Raji (cell line): ENCODE data around the gene TRUB2.
A peak's percentile ranks its signal among the peaks of the same experiment; 100 is the strongest.

Experiments
- POLR2A ChIP-seq: IDR thresholded peaks from 2 replicates; pipeline ENCODE4 v1.6.1; 2011; ENCODE audit warnings: low read depth, low read length, control low read depth; ENCODE audit not compliant: insufficient read depth

The TRUB2 gene

DNA sequence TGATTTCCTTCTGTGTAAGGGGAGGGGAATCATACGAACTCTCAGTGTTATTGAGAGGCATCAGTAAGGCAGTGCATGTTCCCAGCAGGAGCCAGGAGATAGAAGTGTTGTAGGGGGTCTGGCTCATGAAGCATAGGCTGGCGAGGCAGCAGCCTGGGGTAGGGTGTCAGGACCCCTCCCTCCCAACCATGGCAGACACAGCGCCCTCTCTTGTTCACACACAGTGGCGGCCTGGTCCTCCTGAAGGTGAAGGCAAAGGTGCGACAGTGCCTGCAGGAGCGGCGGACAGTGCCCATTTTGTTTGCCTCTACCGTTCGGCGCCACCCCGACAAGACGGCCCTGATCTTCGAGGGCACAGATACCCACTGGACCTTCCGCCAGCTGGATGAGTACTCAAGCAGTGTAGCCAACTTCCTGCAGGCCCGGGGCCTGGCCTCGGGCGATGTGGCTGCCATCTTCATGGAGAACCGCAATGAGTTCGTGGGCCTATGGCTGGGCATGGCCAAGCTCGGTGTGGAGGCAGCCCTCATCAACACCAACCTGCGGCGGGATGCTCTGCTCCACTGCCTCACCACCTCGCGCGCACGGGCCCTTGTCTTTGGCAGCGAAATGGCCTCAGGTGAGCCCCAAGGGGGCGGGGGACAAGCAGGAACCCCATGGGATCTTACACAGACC is 22.8 kb upstream of the TRUB2 start:
- TF ChIP-seq POLR2A: no peak

DNA sequence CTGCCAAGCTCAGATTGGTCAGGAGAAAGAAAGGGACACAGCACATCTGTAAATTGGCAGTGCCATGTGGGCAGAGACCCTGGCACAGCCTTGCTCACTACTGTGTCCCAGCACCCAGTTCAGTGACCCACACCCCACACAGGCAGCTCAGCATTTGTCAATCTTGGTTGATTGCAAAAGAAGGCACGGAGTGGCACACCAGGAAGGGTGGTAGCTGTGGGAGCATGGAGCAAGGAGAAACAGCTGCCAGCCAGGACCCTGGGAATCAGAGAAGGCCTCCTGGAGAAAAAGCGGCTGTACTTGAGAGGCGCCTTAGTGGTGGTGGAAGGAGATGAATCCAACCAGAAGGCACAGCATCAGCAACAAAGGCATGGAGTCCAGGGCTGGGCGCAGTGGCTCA is 21.6 kb upstream of the TRUB2 start:
- TF ChIP-seq POLR2A: no peak

DNA sequence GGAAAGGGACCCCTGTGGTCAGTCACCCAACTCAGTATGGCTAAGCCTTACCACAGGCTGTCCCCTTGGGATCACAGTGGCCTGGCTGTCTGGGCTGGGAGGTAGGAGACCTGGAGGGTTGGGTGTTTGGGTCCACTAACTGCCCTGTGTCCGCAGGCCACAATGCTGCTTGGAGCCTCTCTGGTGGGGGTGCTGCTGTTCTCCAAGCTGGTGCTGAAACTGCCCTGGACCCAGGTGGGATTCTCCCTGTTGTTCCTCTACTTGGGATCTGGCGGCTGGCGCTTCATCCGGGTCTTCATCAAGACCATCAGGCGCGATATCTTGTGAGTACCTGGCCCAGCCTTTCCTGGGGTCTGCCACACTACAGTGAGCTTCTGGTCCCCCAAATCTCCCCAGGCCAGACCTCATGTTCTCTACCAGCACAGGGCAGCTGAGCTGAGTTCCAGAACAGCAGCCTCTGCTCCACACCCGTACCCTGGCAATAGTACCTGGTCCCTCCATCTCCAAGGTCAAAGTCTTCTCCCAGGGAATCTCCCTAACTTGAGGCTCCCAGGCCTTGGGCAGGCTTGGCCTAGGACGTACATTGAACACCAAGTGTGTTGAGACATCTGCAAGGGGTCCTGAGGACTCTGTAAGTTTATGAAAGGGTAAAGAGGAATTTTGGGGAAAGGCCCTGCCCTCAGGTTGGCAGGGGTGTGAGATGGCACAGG is 20.9 kb upstream of the TRUB2 start:
- TF ChIP-seq POLR2A: no peak

DNA sequence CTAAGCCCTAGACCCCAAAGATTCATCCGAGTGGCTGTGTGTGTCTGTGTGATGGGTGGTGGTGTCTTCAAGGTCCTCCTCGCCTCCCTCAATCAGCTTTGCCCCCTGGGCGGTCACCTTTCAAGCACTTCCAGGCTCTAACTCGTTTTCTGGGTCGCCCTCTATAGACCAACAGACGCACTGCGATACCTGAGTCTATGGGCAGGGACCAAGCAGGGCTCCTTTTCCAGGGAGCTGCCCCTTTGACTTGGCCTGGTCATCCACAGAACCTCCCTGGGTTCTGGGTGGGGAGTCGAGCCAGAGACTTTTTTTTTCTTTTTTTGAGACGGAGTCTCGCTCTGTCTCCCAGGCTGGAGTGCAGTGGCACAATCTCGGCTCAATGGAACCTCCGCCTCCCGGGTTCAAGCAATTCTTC is 19.2 kb upstream of the TRUB2 start:
- TF ChIP-seq POLR2A: peak; percentile 59

GRCh38 chr9:128340691-128341434 is 18.6 kb upstream of the TRUB2 start:
- no peak; the same call in 1 of the 2 replicates for TF ChIP-seq POLR2A

DNA sequence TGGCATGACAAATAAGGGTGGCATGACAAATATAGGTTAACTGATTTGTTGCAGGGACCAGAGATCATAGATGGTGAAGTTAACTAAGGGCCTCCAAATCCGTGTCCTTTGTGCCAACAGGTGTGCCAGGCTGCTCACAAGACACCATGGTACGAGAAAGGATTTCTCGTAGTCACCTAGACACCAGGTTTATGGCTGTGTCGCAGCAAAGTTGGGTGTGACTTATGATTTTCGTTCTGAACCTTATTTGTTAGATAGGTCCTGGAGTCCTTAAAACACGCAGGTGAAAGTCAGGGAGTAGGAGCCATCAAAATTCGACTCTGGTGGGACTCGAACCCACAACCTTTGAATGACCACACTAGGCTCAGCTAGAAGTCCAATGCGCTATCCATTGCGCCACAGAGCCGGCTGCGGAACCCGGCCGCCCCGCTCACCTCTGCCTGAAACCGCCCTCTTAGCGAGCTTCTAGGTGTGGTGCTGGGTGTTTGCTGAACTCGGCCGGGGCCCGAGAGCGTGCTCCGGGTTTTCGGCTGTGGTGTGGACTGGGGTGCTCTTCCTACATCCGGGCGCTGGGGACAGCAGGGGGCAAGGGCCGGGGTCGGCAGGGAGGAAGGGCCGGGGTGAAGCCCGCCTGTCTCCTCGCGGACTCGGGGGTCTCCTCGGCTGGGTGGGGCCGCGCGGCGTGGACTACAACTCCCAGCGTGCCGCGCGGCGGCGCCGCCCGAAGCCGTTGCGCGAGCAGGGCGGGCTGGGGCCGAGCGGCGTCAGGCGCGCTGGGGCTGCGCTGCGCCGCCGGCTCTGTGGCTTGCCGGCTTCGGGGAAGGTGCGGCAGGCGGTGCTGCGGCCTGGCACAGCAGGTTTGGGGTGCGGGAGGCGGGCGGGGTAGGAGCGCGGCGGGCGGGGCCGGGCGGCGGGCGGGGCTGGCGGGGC is 17.8 kb upstream of the TRUB2 start, which contains the start of gene SLC27A4:
Gene SLC27A4, plus strand, starts transcription at position 767 of the 930 bp plus-strand sequence. CDS start 2,606 bp downstream, outside the sequence.
- TF ChIP-seq POLR2A: peak; percentile 61

DNA sequence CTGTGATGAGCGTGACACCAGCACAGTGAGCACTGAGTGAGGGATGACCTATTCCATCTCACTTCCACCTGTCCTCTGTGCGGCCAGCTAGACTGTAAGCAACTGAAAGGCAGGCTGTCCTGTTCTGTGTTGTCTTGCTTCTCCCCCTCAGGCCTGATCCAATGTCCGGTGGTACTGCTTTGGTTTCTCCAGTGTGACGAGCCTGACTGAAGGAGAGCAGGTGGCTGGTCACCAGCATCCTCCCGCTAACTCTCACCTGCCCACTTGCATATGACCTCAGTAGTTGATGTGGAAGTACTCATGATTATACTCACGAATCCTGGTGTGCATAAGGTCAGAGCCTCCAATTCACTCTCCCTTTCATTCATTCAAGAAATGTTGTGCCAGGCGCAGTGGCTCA is 15.7 kb upstream of the TRUB2 start:
- TF ChIP-seq POLR2A: no peak

DNA sequence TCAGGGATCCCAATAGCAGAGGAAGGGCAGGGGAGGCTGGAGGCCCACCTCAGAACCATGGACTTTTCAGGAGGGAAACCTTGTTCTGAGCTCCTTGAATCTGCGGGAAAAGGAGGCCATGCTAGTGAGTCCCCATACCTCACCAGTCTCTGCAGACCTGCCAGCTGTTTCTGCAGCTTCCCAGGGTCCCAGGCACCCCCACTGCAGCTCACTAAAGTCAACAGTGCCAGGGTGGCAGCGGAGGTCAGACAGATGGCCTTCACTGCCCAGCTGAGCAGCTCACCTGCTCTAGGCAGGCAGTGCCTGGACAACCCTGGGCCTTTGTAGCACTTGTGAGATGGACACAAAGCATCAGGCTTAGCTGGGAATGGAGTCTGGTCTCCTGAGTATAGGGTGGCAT is 13.7 kb upstream of the TRUB2 start:
- no peak for TF ChIP-seq POLR2A

DNA sequence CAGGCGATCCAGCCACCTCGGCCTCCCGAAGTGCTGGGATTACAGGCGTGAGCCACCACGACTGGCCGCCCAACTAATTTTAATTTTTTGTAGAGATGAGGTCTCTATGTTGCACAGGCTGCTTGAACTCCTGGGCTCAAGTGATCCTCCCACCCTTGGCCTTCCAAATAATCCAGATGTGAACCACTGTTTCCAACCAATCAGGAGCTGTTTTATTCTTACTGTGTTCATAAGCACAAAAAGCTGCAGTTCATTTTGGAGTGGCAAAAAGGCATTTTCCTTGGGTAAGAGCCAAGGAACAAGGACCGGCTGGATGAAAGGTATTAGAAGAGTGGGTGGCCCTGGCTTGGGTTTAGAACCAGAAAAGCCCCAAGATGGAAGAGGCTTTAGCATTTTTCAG is 12.9 kb upstream of the TRUB2 start:
- TF ChIP-seq POLR2A: no peak

DNA sequence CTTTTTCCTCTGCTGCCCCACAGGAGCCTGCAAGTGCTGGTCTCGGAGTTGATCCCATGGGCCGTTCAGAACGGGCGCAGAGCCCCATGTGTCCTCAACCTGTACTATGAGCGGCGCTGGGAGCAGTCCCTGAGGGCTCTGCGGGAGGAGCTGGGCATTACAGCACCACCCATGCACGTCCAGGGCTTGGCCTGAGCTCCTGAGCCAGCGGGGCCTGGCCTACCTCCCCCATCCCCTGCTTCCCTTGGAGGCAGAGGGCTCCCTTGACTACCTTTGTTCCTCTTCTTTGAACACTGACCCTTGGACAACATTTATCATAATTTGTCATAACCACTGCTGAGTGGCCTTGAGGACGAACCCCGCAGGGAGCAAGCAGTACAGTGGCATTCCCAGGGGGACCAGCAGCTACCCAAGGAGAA is 11.2 kb upstream of the TRUB2 start:
- no peak for TF ChIP-seq POLR2A

DNA sequence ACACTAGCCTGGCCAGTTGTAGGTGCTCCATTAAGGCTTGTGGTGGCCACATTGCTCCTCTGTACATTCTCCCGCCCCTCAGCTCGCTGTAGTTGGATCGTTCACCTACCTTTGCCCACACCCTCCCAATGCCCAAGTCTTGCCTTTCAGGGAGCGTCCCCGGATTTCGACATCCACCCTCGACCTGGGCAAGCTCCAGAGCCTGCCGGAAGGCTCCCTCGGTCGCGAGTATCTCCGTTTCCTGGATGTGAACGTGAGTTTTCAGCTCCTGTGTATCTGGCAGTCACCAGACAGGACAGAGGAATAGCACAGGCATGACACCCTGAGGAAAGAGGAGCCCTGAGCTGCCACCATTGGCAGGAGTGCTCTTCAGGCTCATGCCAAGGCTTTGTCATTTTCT is 3.4 kb upstream of the TRUB2 start:
- no peak for TF ChIP-seq POLR2A

- TF ChIP-seq POLR2A: no peak
Observed at GRCh38 chr9:128324401-128324800, 2.2 kb upstream of the TRUB2 start.

DNA sequence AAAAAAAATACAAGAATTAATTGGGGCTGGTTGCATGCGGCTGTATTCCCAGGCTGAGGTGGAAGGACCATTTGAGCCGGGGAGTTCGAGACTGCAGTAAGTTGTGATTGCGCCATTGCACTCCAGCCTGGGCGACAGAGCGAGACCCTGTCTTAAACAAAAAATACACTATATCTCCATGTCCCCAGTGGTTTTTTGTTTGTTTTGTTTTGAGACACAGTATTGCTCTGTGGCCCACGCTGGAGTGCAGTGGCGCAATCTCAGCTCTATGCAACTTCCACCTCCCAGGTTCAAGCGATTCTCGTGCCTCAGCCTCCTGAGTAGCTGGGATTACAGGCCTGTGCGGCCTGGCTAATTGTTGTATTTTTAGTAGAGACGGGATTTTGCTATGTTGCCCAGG is 1.5 kb upstream of the TRUB2 start:
- TF ChIP-seq POLR2A: no peak

DNA sequence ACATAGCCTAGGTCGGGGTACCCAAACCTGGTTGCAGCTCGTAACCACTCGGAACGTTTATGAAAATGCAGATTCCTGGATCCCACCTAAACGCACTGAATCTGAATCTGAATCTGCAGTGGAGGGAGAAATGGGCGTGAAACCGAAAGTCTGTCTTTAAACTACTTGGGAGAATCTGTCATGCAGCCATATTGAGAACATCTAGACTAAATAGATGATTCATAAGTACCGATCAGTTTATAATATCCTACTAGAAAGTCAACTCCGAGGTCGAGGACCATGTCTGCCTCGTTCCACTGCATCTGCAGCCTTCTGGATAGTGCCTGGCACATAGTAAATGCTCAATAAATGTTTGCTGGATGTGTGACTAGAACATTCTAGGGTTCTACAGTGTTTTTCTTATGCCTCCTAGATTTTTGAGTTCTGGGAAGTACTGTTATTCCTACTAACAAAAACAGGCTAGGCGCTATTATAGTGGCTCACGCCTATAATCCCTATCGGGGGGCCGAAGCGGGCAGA is 1.0 kb upstream of the TRUB2 start:
- no peak for TF ChIP-seq POLR2A

DNA sequence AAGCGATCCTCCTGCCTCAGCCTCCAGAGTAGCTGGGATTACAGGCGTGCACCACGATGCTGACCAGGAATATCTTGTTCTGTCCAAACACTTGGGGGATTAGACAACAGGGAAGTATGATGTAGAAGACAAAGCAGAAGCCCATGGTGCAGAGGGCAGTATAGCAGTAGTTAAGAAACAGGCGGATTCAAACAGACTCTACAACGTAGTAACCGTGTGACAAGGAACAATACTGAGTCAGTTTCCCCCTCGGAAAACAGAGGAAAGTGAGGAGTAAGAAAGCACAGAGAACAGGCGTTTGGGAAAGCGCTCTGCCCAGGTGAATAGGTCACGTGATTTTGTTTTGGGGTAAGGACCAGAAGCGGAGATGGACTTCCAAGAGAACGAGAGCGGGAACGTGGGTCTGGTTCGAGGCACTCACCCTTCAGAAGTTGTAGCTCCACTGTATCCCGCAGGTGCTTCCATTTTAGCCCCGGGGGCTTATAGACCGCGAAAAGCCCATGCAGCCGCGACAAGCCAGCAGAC is 306 bp downstream of the TRUB2 start:
- no peak for TF ChIP-seq POLR2A

- TF ChIP-seq POLR2A: no peak
Observed at GRCh38 chr9:128321343-128321742, 904 bp downstream of the TRUB2 start.
